WTC11 (cell line): Measurements from ENCODE around the gene WDR90. TPM values are rescaled to one million over a fixed set of nuclear protein-coding genes. Genes with fewer than 3 reads are reported as not detected.

Experiments used
- ATAC-seq: fragments of 200-7000 bp; cut with Tn5 transposase; 2 replicates; pipeline ENCODE4 v1.10.0; 2021; ENCODE audit warnings: mild to moderate bottlenecking, moderate library complexity
- CTCF ChIA-PET: fragments of 300-600 bp; sonication (Branson Sonifier 250); formaldehyde crosslinking; loops from one replicate; lab custom pipeline; 2021; ENCODE audit warnings: antibody characterized with exemption; lab: Charles Lee
- POLR2A ChIA-PET: fragments of 350-600 bp; sonication (Branson Sonifier 250); formaldehyde crosslinking; loops from one replicate; lab custom pipeline; 2021; ENCODE audit warnings: antibody characterized with exemption; lab: Charles Lee
- DNase-seq: peaks from one replicate; pipeline ENCODE4 v3.0.0; 2021; ENCODE audit warnings: low spot score
- H3K27ac Mint-ChIP-seq: 2 replicates; pipeline ENCODE4 v1.8.0; 2021; ENCODE audit warnings: mixed read lengths
- H3K27me3 Mint-ChIP-seq: 2 replicates; pipeline ENCODE4 v1.8.0; 2021; ENCODE audit warnings: low read depth, mild to moderate bottlenecking, moderate library complexity, mixed read lengths
- H3K36me3 Mint-ChIP-seq: 2 replicates; pipeline ENCODE4 v1.8.0; 2021; ENCODE audit warnings: mixed read lengths
- H3K4me1 Mint-ChIP-seq: 2 replicates; pipeline ENCODE4 v1.8.0; 2022; ENCODE audit warnings: mixed read lengths
- H3K4me3 Mint-ChIP-seq: 2 replicates; pipeline ENCODE4 v1.8.0; 2021; ENCODE audit warnings: mild to moderate bottlenecking, moderate library complexity, mixed read lengths
- H3K9me3 Mint-ChIP-seq: 2 replicates; pipeline ENCODE4 v1.8.0; 2021; ENCODE audit warnings: mixed read lengths
- ATF1 ChIP-seq: sonication (generic); formaldehyde crosslinking; IDR thresholded peaks from 2 replicates; pipeline ENCODE4 v1.8.1; 2023; ENCODE audit warnings: mild to moderate bottlenecking, moderate library complexity, missing genetic modification reagents
- ETV6 ChIP-seq: sonication (generic); formaldehyde crosslinking; IDR thresholded peaks from 2 replicates; pipeline ENCODE4 v1.8.1; 2022; ENCODE audit warnings: mild to moderate bottlenecking, missing genetic modification reagents
- GRHL2 ChIP-seq: fragments of 250-450 bp; sonication (Bioruptor Pico); IDR thresholded peaks from 2 replicates; pipeline ENCODE4 v1.8.0; 2022; ENCODE audit warnings: mild to moderate bottlenecking, moderate library complexity; ENCODE audit not compliant: insufficient replicate concordance, severe bottlenecking
- JUN ChIP-seq: sonication (generic); formaldehyde crosslinking; IDR thresholded peaks from 2 replicates; pipeline ENCODE4 v1.8.0; 2023; ENCODE audit warnings: mild to moderate bottlenecking, missing genetic modification reagents
- MXD4 ChIP-seq: fragments of 250-450 bp; sonication (Bioruptor Pico); IDR thresholded peaks from 2 replicates; pipeline ENCODE4 v1.8.0; 2021; ENCODE audit warnings: mild to moderate bottlenecking, moderate library complexity, borderline replicate concordance
- ZBTB21 ChIP-seq: sonication (generic); formaldehyde crosslinking; IDR thresholded peaks from 2 replicates; pipeline ENCODE4 v1.8.1; 2023; ENCODE audit warnings: mild to moderate bottlenecking, missing genetic modification reagents, borderline replicate concordance
- ZNF232 ChIP-seq: sonication (generic); formaldehyde crosslinking; IDR thresholded peaks from 2 replicates; pipeline ENCODE4 v1.8.0; 2022; ENCODE audit warnings: mild to moderate bottlenecking, missing genetic modification reagents
- total RNA-seq: library from RNA; stranded (reverse); gene quantifications from 3 replicates; pipeline ENCODE4 v1.2.3, GENCODE V29; 2021
- TF ChIP-seq, protein P1 (sequence below): sonication (generic); formaldehyde crosslinking; IDR thresholded peaks from 2 replicates; pipeline ENCODE4 v1.8.0; 2022; ENCODE audit warnings: missing genetic modification reagents
- TF ChIP-seq, protein P2 (sequence below): fragments of 250-450 bp; sonication (Bioruptor Pico); IDR thresholded peaks from 2 replicates; pipeline ENCODE4 v1.9.0; 2021; ENCODE audit warnings: mild to moderate bottlenecking
- TF ChIP-seq, protein P3 (sequence below): sonication (generic); formaldehyde crosslinking; IDR thresholded peaks from 2 replicates; pipeline ENCODE4 v1.8.0; 2022; ENCODE audit warnings: mild to moderate bottlenecking, missing genetic modification reagents
- TF ChIP-seq, protein P4 (sequence below): fragments of 250-450 bp; sonication (Bioruptor Pico); IDR thresholded peaks from 2 replicates; pipeline ENCODE4 v1.9.0; 2021; ENCODE audit warnings: mild to moderate bottlenecking
- TF ChIP-seq, protein P5 (sequence below): sonication (generic); formaldehyde crosslinking; IDR thresholded peaks from 2 replicates; pipeline ENCODE4 v1.8.1; 2023; ENCODE audit warnings: mild to moderate bottlenecking, missing genetic modification reagents, borderline replicate concordance
- TF ChIP-seq, protein P6 (sequence below): sonication (generic); formaldehyde crosslinking; conservative IDR thresholded peaks from 2 replicates; pipeline ENCODE4 v1.8.1; 2023; ENCODE audit warnings: mild to moderate bottlenecking, low read depth, missing genetic modification reagents, moderate library complexity
- TF ChIP-seq, protein P7 (sequence below): sonication (generic); formaldehyde crosslinking; IDR thresholded peaks from 2 replicates; pipeline ENCODE4 v1.8.1; 2022; ENCODE audit warnings: mild to moderate bottlenecking, moderate library complexity, missing genetic modification reagents

WDR90 gene
- total RNA-seq, 1 experiment from 2014 or later: 75.8 TPM

DNA sequence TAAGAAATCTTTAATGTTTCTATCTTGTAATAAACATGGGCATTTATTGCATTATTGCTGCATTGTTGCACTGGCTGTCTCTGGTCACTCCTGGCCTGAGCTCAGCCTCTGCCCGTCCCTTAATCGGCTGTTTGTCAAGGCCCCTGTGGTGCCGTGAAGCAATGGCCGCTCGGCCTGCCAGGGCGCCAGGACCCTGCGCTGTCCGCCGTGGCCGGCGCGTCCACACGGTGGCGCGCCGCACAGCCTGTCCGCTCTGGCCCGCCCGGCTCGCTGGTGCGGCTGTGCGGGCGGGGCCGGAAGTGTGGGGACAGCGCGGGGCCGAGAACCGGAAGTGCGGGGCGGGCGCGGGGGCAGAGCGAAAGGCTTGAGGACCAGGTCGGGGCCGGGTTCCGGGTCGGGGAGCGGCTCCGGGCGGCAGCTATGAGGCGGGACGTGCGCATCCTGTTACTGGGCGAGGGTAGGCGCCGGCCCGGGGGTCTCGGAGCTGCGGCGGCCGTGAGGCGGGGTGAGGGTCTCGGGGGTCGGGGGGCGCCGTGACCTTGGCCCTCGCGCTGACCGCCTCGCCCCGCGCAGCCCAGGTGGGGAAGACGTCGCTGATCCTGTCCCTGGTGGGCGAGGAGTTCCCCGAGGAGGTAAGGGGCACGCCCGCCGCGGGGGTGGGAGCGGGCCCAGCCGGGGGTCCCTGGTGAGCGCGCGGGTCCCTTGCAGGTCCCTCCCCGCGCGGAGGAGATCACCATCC, 18.8 kb downstream of the WDR90 start, which contains the start of gene RHOT2 (continued):
- TF ChIP-seq, protein P1, sequence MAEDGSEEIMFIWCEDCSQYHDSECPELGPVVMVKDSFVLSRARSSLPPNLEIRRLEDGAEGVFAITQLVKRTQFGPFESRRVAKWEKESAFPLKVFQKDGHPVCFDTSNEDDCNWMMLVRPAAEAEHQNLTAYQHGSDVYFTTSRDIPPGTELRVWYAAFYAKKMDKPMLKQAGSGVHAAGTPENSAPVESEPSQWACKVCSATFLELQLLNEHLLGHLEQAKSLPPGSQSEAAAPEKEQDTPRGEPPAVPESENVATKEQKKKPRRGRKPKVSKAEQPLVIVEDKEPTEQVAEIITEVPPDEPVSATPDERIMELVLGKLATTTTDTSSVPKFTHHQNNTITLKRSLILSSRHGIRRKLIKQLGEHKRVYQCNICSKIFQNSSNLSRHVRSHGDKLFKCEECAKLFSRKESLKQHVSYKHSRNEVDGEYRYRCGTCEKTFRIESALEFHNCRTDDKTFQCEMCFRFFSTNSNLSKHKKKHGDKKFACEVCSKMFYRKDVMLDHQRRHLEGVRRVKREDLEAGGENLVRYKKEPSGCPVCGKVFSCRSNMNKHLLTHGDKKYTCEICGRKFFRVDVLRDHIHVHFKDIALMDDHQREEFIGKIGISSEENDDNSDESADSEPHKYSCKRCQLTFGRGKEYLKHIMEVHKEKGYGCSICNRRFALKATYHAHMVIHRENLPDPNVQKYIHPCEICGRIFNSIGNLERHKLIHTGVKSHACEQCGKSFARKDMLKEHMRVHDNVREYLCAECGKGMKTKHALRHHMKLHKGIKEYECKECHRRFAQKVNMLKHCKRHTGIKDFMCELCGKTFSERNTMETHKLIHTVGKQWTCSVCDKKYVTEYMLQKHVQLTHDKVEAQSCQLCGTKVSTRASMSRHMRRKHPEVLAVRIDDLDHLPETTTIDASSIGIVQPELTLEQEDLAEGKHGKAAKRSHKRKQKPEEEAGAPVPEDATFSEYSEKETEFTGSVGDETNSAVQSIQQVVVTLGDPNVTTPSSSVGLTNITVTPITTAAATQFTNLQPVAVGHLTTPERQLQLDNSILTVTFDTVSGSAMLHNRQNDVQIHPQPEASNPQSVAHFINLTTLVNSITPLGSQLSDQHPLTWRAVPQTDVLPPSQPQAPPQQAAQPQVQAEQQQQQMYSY (CRISPR knock-in tag): no peak
- TF ChIP-seq, protein P2, sequence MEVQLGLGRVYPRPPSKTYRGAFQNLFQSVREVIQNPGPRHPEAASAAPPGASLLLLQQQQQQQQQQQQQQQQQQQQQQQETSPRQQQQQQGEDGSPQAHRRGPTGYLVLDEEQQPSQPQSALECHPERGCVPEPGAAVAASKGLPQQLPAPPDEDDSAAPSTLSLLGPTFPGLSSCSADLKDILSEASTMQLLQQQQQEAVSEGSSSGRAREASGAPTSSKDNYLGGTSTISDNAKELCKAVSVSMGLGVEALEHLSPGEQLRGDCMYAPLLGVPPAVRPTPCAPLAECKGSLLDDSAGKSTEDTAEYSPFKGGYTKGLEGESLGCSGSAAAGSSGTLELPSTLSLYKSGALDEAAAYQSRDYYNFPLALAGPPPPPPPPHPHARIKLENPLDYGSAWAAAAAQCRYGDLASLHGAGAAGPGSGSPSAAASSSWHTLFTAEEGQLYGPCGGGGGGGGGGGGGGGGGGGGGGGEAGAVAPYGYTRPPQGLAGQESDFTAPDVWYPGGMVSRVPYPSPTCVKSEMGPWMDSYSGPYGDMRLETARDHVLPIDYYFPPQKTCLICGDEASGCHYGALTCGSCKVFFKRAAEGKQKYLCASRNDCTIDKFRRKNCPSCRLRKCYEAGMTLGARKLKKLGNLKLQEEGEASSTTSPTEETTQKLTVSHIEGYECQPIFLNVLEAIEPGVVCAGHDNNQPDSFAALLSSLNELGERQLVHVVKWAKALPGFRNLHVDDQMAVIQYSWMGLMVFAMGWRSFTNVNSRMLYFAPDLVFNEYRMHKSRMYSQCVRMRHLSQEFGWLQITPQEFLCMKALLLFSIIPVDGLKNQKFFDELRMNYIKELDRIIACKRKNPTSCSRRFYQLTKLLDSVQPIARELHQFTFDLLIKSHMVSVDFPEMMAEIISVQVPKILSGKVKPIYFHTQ (CRISPR knock-in tag): no peak
- TF ChIP-seq GRHL2 (CRISPR knock-in tag) (no peak), ETV6 (peak; percentile 91), ZNF232 (no peak; the same call in 1 of the 2 replicates), ATF1 (CRISPR knock-in tag) (0 out of 2 replicates have a peak, but pooled peaks have one; percentile 28)
- TF ChIP-seq, protein P3, sequence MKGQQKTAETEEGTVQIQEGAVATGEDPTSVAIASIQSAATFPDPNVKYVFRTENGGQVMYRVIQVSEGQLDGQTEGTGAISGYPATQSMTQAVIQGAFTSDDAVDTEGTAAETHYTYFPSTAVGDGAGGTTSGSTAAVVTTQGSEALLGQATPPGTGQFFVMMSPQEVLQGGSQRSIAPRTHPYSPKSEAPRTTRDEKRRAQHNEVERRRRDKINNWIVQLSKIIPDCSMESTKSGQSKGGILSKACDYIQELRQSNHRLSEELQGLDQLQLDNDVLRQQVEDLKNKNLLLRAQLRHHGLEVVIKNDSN (CRISPR knock-in tag): no peak; the same call in 1 of the 2 replicates
- TF ChIP-seq, protein P4, sequence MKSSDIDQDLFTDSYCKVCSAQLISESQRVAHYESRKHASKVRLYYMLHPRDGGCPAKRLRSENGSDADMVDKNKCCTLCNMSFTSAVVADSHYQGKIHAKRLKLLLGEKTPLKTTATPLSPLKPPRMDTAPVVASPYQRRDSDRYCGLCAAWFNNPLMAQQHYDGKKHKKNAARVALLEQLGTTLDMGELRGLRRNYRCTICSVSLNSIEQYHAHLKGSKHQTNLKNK (CRISPR knock-in tag): no peak
- TF ChIP-seq, protein P5, sequence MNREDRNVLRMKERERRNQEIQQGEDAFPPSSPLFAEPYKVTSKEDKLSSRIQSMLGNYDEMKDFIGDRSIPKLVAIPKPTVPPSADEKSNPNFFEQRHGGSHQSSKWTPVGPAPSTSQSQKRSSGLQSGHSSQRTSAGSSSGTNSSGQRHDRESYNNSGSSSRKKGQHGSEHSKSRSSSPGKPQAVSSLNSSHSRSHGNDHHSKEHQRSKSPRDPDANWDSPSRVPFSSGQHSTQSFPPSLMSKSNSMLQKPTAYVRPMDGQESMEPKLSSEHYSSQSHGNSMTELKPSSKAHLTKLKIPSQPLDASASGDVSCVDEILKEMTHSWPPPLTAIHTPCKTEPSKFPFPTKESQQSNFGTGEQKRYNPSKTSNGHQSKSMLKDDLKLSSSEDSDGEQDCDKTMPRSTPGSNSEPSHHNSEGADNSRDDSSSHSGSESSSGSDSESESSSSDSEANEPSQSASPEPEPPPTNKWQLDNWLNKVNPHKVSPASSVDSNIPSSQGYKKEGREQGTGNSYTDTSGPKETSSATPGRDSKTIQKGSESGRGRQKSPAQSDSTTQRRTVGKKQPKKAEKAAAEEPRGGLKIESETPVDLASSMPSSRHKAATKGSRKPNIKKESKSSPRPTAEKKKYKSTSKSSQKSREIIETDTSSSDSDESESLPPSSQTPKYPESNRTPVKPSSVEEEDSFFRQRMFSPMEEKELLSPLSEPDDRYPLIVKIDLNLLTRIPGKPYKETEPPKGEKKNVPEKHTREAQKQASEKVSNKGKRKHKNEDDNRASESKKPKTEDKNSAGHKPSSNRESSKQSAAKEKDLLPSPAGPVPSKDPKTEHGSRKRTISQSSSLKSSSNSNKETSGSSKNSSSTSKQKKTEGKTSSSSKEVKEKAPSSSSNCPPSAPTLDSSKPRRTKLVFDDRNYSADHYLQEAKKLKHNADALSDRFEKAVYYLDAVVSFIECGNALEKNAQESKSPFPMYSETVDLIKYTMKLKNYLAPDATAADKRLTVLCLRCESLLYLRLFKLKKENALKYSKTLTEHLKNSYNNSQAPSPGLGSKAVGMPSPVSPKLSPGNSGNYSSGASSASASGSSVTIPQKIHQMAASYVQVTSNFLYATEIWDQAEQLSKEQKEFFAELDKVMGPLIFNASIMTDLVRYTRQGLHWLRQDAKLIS (CRISPR knock-in tag): no peak; the same call in 1 of the 2 replicates

DNA sequence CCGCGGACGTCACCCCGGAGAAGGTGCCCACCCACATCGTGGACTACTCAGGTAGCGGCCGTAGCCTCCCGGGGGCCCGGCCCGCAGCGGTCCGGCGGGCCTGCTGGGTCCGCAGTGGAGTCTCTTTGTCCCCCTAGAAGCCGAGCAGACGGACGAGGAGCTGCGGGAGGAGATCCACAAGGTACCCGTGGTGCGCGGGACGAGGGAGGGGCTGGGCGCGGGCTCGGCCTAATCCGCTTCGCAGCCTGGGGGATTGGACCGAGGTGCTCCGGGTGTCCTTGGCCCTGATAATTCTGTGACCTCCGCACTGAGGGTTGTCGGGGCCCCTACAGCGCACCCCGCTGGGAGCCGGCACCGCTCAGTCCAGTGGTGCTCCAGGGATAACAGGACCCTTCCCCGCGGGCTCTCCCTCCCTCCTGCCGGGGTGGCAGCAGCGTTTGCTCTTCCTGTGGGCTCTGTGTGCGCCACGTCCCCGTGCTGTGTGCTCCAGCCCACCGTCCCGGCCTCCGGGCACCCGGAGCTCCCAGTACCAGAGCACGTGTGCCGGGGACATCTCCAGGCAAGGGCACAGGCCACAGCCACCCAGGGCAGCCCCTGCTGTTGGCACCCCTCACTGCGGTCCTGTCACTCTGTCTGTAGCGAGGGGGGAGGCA, 19.5 kb downstream of the WDR90 start:
- DNase-seq (no peak), ATAC-seq (no peak)
- no peak overlapping the region for H3K27ac Mint-ChIP-seq
- CTCF ChIA-PET: interaction anchor here (1.3 to 3.0 kb wide), 9 partner anchors 7 to 297 kb away, joined by 3 to 21 read pairs (median 6); partner anchors contain the start of genes ANTKMT, RHBDL1, STUB1 and WDR90
- H3K36me3 Mint-ChIP-seq: peaks cover 11% of the 10 kb centered on the region
- H3K9me3 Mint-ChIP-seq: no peaks in the 10 kb centered on the region
- H3K27me3 Mint-ChIP-seq: no peaks in the 10 kb centered on the region
- no peaks in the 10 kb centered on the region for H3K4me1 Mint-ChIP-seq
- POLR2A ChIA-PET: interaction anchor here (1.8 kb wide), 1 partner anchor 52 kb away, joined by 6 read pairs; no protein-coding TSS in a partner anchor
- peak overlapping the region; percentile 65 for H3K4me3 Mint-ChIP-seq
- TF ChIP-seq, protein P6, sequence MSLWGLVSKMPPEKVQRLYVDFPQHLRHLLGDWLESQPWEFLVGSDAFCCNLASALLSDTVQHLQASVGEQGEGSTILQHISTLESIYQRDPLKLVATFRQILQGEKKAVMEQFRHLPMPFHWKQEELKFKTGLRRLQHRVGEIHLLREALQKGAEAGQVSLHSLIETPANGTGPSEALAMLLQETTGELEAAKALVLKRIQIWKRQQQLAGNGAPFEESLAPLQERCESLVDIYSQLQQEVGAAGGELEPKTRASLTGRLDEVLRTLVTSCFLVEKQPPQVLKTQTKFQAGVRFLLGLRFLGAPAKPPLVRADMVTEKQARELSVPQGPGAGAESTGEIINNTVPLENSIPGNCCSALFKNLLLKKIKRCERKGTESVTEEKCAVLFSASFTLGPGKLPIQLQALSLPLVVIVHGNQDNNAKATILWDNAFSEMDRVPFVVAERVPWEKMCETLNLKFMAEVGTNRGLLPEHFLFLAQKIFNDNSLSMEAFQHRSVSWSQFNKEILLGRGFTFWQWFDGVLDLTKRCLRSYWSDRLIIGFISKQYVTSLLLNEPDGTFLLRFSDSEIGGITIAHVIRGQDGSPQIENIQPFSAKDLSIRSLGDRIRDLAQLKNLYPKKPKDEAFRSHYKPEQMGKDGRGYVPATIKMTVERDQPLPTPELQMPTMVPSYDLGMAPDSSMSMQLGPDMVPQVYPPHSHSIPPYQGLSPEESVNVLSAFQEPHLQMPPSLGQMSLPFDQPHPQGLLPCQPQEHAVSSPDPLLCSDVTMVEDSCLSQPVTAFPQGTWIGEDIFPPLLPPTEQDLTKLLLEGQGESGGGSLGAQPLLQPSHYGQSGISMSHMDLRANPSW (CRISPR knock-in tag): no peak
- TF ChIP-seq MXD4 (CRISPR knock-in tag) (no peak), ZBTB21 (CRISPR knock-in tag) (0 out of 2 replicates have a peak, but pooled peaks have one; percentile 4), JUN (CRISPR knock-in tag) (0 out of 2 replicates have a peak, but pooled peaks have one; percentile 39)
- TF ChIP-seq, protein P7, sequence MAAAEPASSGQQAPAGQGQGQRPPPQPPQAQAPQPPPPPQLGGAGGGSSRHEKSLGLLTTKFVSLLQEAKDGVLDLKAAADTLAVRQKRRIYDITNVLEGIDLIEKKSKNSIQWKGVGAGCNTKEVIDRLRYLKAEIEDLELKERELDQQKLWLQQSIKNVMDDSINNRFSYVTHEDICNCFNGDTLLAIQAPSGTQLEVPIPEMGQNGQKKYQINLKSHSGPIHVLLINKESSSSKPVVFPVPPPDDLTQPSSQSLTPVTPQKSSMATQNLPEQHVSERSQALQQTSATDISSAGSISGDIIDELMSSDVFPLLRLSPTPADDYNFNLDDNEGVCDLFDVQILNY: no peak
